22Rv1 (cell line): ENCODE data around the gene ATP2C1.

ENCODE experiments used
- H3K27ac ChIP-seq: fragments of 450-650 bp; 2 replicates; pipeline ENCODE4 v1.5.1; 2017
- ZFX ChIP-seq: fragments of 450-650 bp; IDR thresholded peaks from 2 replicates; pipeline ENCODE4 v1.6.1; 2017; ENCODE audit warnings: antibody characterized with exemption, borderline replicate concordance
- TF ChIP-seq, protein P1 (sequence below): fragments of 450-650 bp; IDR thresholded peaks from 2 replicates; pipeline ENCODE4 v1.5.1; 2017; ENCODE audit warnings: mild to moderate bottlenecking

Gene ATP2C1

GRCh38 chr3:131004603-131005002, 110.7 kb downstream of the ATP2C1 start:
- TF ChIP-seq, protein P1, sequence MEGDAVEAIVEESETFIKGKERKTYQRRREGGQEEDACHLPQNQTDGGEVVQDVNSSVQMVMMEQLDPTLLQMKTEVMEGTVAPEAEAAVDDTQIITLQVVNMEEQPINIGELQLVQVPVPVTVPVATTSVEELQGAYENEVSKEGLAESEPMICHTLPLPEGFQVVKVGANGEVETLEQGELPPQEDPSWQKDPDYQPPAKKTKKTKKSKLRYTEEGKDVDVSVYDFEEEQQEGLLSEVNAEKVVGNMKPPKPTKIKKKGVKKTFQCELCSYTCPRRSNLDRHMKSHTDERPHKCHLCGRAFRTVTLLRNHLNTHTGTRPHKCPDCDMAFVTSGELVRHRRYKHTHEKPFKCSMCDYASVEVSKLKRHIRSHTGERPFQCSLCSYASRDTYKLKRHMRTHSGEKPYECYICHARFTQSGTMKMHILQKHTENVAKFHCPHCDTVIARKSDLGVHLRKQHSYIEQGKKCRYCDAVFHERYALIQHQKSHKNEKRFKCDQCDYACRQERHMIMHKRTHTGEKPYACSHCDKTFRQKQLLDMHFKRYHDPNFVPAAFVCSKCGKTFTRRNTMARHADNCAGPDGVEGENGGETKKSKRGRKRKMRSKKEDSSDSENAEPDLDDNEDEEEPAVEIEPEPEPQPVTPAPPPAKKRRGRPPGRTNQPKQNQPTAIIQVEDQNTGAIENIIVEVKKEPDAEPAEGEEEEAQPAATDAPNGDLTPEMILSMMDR: no peak
- no peak for TF ChIP-seq ZFX
- H3K27ac ChIP-seq: no peak overlapping the region

DNA sequence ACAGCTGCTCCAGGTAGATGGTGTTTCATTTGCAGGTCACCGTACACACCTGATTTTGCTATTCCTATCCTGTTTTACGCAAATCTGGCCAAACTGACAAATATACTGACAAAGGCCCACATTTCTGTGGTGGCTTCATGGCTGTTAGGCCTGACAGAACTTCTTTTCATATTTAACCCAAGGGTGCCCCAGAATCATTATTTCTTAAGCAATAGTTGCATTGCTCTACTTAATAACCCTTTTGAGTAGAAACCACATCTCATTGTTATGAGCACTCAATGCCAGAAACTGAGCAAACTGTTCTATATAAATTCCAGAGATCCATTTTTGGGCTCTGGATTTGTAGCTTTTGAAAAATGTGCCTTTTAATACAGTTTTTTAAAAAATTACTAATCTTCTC, 113.4 kb downstream of the ATP2C1 start:
- H3K27ac ChIP-seq: no peak overlapping the region
- TF ChIP-seq ZFX: no peak
- TF ChIP-seq, protein P1: no peak

GRCh38 chr3:131007782-131008181, 113.9 kb downstream of the ATP2C1 start:
- no peak for TF ChIP-seq ZFX
- TF ChIP-seq, protein P1: no peak
- H3K27ac ChIP-seq: no peak overlapping the region

DNA sequence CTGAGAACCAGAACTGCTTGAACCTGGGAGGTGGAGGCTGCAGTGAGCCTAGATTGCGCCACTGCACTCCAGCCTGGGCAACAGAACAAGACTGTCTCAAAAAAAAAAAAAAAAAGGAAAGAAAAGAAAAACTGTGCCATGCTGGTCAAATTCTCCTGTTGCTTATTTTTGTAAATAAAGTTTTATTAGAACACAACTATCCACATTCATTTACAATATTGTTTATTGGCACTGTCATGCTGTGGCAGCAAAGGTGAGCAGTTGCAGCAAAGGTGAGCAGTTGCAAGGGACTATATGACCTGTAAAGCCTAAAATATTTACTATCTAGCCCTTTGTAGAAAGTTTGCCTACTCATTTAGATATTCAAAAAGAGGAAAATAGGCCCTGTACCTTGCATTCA, 114.4 kb downstream of the ATP2C1 start:
- H3K27ac ChIP-seq: no peak overlapping the region
- no peak for TF ChIP-seq ZFX
- TF ChIP-seq, protein P1: no peak

DNA sequence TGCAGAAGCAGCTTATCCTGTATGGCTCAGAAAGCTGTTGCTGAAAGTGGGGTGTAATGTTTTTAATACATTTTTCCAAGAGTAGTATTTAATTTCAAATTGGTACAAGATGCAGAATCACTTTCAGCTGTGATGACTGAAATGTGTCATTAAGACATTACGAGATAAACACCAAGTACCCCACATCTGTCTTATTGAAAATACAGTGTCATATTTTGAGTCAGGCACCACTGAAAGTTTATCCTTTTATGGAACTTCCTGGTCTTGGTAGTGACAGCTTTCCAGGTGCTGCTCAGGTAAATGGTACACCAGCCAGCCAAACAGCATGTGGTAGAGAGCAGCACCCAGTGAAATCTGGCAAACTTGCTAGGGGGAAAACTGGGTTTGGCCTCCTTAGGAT, 115.8 kb downstream of the ATP2C1 start:
- H3K27ac ChIP-seq: no peak overlapping the region
- TF ChIP-seq, protein P1: no peak
- TF ChIP-seq ZFX: no peak

DNA sequence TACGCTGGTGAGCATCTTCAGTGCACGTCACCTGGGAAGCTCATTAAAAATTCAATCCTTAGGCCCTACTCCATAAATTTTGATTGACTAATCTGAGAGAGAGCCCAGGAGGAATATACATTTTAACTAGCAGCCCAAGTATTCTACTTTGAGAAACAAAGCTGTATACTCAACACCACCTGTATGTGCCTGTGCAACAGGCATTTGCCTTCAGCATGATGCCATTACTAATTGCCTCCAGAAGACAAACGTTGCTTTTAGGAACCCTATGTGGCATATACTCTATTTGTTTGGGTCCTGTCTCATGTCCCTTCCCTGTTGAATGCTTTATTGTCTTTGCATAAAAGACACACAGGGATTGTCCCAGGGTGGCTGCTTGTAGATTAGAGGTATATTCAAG, 125.1 kb downstream of the ATP2C1 start:
- no peak for TF ChIP-seq ZFX
- TF ChIP-seq, protein P1: no peak
- no peak overlapping the region for H3K27ac ChIP-seq

- TF ChIP-seq, protein P1: no peak
- no peak for TF ChIP-seq ZFX
- H3K27ac ChIP-seq: no peak overlapping the region
Observed at GRCh38 chr3:131020122-131020693, 126.3 kb downstream of the ATP2C1 start.
